GM18873 (cell line): Measurements from ENCODE around the gene HMG20A.
"Not testable (repeated sequence)": the region's sequence is repeated elsewhere in the genome, so short reads cannot be mapped to it uniquely, and the experiment has no call there.

Experiments used
- ATAC-seq: cut with Tn5 transposase; IDR thresholded peaks from one replicate; pipeline ENCODE4 v1.9.1; 2021; ENCODE audit warnings: mild to moderate bottlenecking, moderate library complexity, moderate number of reproducible peaks; ENCODE audit not compliant: unreplicated experiment, low FRiP score

HMG20A gene

DNA sequence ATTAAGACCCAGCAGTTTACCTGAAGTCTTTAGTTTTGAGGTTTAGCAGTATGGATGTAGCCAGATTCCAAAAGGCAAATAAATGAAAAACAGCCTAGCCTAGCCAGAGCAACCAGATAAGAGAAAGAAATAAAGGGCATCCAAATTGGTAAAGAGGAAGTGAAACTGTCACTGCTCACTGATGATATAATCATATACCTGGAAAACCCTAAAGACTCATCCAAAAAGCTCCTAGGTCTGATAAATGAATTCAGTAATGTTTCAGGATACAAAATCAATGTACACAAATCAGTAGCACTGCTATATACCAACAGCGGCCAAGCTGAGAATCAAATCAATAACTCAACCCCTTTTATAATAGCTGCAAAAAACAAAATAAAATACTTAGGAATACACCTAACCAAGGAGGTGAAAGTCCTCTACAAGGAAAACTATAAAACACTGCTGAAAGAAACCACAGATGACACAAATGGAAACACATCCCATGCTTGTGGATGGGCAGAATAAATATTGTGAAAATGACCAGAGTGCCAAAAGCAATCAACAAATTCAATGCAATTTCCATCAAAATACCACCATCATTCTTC lies 14.4 kb upstream of the HMG20A start:
- ATAC-seq, result not testable (repeated sequence)

DNA sequence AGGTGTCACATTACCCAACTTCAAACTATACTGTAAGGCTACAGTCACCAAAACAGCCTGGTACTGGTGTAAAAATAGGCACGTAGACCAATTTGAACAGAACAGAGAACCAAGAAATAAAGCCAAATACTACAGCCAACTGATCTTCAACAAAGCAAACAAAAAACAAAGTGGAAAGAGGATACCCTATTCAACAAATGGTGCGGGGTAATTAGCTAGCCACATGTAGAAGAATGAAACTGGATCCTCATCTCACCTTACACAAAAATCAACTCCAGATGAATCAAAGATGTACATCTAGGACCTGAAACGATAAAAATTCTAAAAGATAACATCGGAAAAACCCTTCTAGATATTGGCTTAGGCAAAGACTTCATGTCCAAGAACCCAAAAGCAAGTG lies 13.8 kb upstream of the HMG20A start:
- ATAC-seq, result no peak

DNA sequence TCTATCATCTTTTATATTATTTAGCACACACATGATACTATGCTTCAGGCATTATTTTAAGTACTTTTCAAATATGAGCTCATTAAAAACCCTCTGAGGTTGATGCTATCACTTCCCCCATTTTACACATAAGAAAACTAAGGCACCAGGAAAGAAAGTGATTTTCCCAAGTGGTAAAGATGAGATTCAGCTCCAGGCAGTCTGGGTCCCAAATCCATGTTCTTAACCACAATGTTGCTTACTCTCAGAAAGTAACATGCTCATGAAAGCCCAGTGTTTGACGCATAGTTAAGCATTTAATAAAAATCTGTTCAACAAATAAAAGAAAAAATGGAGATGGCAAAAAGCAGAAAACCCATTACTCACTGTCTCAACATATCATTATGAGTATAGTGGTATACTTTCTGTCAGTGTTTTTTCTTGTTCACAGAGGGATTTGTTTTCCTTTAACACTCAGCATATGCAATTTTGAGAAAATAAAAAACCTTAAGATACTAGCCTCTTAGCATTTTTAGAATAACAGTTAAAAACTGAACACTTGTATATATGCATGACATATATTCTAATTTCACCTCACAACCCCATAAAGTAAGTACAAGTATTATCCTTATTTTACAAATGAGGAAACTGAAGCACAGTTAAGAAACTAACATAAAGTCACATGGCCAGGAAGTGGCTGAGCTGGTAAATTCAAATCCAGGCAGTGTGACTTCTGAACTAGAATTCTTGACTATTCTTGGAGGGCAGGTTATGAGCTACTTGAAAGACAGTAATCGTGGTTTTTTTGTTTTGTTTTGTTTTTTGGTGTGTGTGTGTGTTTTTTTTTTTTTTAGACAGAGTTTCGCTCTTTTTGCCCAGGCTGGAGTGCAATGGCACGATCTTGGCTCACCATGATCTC lies 11.2 kb upstream of the HMG20A start:
- no peak for ATAC-seq

DNA sequence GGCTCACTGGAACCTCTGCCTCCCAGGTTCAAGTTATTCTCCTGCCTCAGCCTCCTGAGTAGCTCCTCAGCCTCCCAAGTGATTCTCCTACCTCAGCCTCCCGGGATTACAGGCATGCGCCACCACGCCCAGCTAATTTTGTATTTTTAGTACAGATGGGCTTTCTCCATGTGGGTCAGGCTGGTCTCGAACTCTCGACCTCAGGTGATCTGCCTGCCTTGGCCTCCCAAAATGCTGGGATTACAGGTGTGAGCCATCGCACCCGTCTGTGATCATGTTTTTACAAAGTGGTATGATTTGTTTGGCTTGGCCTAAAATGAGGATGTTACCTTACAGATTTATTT lies 10.6 kb upstream of the HMG20A start:
- ATAC-seq, result not testable (repeated sequence)

DNA sequence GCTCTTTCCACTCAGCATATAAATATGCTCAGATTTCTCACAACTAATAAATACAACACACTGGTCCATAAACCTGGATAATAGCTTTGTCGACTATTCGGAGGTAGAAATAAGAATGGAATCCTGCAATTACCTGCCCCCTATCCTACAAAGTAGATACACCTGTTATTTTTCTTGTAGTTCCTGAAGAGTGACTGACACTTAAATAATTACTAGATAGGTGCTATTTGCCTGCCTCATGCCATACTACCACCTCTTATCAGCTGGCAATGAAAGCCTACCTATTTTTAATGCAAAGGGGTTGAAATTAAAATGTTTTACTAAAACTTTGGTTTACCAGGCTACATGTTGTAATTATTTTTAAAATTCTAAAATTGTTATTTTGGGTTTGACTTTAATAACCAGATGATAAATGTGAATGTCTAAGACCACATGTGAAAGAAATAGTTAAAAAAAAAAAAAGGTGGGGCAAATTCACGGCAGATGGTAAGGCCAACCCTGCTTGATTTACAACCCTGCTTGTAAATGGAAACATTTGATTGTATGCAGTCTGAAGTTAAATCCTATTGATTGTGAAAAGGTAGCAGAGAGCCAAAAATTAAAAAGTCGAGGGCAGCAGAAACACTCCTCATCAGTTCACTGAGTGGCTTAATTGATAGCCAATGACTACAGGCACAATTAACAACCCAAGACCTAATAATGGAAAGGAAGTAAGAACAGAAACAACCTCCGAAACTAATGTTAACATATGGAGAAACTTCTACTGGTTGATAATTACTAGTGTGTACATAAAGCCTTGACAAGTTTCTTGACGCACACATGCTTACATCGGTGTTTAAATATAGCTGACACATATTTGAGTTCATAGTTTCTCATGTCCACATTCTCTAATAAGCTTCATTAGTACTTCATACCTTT lies 9.7 kb upstream of the HMG20A start:
- ATAC-seq, result no peak

DNA sequence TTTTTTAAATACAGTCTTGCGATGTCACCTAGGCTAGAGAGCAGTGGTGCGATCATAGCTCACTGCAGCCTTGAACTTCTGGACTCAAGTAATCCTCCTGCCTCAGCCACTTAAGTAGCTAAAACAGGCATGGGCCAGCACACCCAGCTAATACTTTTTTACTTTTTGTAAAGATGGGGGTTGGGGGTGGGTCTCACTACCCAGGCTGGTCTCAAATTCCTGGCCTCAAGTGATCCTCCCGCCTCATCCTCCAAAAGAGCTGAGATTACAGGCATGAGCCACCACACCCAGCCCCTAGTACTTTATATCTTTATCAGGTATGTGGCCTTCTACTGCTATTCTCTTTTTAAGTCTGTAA lies 9.1 kb upstream of the HMG20A start:
- no peak for ATAC-seq

DNA sequence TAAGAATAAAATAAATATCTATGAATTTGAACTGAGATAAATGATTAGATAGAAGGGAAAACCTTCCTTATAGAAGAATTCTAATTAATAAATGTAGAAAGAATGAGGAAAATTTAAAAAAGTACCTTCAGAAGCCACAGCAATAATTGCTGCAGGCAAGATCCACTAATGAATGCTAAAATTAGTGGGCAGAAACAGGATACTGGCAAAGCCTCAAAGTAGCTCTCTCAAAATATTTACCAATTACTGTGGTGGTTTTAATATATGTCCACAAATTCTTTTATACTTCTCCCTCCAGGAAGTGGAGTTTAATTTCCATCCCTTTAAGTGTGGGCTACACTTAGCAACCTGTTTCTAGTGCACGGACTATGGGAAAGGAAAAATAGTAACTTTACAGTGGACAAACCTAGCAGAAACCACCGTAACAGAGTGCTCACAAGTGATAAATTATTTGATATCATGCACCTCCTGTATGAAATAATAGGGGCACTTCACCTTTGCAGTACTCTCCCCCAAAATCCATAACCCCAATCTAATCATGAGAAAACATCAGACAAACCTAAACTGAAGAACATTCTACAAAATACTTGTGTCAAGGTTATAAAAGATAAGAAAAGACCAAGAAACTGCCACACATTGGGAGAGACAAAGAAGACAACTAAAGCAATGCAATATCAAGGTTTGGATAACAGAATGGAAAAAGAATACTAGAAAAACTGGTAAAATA lies 7.6 kb upstream of the HMG20A start:
- ATAC-seq, result no peak

DNA sequence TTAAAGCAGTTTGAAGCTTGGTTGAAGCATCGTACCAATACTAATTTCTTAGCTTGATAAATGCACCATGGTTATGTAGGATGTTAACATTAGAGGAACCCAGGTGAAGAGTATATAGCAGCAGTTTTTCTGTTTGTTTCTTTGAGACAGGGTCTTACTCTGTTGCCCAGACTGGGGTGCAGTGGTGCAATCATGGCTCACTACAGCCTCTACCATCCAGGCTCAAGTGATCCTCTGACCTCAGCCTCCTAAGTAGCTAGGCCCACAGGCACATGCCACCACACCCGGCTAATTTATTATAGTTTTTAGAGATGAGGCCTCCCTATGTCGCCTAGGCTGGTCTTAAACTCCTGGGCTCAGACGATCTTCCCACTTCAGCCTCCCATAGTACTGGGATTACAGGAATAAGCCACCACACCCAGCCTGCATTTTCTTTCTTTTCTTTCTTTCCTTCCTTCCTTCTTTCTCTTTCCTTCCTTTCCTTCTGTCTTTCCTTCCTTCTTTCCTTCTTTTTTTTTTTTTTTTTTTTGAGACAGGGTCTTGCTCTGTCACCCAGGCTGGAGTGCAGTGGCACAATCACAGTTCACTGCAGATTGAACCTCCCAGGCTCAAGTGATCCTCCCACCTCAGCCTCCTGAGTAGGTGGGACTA lies 6.9 kb upstream of the HMG20A start:
- ATAC-seq, result no peak

DNA sequence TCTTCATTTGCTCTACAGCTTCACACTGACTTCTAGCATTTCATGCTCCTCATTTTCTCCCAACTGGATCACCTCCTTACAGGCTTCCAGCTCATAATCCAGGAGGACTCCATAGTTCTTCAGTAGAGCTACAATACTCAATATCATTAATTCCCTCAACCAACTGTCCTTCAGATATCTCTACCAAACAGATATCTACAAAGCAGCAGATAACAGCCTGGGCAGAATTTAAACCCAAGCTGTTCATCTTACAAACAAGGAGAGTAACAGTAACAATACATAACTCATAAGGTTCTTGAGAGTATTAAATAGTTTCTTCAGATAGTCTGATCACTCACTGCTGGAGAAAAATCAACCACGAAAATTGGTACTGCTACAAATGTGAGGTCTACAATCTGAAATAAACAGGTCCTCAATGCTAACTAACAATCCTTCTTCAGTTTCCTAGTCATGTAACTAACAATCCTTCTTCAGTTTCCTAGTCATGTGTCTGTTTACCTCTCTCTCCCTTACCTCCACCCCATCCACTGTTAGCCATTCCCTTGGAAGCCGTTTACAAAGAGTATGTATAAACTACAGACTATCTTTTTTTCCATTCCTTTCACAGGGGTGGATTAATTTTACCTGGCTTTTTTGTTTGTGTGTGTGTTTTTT lies 5.8 kb upstream of the HMG20A start:
- no peak for ATAC-seq

DNA sequence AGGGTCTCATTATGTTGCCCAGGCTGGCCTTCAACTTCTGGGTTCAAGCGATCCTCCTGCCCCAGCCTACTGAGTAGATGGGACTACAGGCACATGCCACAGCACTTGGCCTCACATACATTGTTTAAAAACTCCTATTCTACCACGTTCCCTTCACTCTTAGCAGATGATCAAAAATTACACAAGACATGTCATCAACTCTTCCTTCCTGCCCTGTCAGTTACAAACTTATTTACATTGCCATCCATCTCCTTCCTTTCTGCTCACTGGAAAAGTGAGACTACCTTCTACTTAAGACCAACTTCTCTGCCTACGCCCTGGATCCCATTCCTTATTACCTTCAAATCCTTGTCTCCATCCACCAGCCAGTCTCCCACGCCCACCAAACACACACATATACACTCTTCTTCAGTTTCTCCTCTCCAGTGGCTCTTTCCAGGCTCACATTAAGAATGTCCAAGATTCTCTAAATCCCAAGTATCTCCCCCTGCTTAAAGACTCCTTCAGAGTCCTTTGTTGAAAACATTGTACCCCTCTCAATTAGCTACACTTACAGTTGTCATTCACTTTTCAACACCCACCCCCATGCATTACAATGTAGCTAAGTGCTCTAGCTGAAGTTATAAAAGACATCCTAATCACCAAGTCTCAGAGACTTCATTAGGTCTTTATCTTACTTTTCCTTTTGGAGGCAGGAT lies 5.1 kb upstream of the HMG20A start:
- ATAC-seq, result no peak

DNA sequence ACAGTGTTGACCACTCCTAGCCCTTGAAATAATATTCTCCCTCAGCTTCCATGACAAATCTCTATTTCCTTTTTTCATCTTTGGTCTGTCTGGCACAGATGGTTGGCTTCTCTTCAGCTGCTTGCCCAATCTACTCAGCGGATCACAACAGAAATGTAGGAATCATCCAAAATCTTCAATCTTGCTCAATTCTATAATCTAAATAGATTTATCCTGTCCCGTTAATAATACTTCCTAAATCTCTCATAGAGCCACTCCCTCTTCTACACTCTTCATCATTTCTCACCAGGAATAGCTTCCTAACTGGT lies 4.6 kb upstream of the HMG20A start:
- ATAC-seq, result no peak

DNA sequence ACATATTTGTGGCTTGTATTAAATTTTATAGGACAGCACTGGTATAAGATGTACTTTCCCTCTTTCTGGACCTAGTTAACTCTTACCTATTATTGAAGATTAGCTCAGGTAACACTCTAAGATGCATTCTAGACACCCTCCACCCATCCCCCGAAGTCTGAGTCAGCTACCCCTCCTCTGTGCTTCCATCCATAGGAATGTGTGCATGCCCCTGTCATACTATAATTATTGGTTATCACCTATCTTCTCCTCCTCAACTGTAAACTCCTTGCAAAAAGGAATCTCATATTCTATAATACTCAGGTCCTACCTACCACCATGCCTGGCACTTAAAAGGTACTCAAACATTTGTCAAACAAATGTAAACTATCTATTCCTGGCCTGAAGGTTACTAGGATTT lies 3.7 kb upstream of the HMG20A start:
- no peak for ATAC-seq

DNA sequence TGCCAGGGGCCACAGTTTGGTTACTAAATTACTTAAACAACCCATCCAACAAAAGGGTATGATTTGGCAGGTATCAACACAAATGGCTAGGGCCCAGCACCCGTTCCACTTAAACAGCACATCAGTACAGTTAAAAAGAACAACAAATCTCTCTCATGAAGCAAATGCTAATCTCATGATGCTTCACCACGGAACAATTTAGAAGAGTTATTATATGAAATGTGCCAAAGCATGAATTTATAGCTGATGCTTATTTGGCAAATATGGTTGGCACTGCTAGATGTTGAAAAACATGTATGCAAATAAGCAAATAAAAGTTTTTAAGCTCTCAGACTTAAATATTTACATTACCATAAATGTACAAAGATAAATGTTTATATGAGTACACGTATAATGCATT lies 3.1 kb upstream of the HMG20A start:
- no peak for ATAC-seq

DNA sequence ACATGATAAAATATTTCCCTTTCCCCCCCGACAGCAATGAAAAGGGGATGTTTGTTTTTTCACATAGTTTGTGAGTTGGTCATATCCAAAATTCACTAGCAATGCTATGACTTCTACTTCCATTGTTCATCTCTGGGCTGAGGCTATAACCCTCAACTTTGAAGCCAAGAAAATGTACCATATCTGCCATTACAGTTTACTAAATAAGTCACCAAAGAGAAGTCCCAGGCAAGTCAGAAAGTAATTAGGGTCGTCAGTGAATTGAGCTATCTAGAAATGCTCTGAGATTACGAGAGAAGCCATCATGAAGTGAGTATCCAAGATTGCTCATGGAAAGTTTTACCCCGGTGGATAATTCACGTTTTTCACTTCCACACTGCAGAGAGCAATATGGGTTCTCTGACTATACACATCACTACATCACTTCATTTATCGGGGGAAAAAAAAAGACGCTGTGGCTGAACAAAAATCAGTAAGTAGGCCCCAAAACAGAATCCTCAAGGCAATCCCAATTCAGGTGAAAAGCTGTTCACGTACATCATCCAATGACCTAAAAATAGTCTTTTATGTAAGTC lies 2.2 kb upstream of the HMG20A start:
- ATAC-seq, result no peak

DNA sequence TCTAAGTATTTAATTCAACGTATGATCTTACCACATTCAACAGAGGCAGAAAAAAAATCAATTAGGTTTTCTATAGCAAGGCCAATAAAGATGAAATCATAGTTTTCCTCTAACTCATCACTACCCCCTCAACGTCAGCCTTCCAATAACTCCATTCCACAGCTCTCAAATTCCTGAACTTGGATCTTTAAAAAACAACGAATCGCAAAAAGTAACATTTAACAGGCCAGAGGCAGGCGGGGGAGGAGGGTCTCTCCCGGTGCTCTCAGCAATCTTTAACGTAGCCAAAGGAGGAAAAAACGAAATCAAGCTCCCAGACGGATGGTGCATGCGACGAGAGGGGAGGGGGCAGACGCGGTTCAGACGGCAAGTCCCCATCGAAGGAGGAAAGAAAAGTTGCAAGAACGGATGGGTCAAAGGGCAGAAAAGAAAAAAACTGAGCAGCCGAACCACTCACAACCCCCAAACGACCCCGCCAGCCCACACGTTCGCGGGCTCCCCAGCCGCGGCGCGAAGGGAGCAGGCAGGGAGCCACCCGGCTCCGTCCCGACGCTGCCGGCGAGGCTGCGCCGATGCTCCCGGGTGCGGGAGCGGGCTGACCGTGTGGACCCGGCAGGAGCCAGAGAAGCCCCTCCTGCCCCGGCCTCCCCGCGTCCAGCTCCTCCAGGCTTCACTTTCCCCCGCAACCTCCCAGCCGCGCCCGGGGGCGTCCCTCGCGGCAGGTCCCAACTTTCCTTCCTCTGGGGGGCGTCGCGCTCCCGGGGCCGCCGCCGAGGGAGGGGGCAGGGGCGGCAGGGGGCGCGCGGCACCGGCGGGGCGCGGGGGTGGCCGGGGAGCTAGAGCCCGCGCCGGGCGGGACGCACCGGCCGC lies 1.5 kb upstream of the HMG20A start:
- ATAC-seq, result peak; percentile 6

DNA sequence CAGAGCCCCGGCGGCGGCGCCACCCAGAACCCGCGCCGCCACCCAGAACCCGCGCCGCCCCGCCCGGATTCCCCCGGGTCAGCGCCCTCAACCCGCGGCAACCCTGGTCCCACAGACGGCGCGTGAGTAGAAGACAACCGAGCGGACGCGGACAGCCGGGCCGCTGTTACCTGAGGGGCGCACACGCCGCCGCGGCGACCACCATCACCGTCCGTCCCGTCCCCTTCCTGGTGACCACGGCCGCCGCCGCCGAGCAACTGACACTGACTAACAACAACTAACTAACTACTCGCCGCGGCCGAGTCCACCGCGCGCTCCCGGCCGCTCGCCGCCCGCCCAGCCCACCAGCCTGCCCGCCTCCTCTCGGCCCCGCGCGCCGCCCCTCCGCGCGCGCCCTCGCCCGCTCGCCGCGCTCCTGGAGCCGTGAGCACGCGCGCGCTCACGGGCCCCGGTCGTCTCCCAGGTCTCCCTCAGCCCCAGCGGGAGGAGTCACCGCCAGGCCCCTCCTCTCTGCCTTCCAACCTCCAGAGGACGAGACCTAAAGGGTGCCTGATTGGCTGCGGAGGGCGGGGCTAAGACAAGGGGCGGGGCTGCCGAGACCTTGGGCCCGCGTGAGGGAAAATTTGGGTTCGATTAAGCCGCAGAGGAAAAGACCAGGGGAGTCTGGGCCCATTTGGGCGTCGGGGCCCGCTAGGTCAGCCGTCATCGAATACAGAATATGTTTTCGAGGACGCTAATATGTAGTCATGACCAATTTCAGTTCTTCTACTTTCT lies 665 bp upstream of the HMG20A start, which contains the start of gene PEAK1:
PEAK1 (minus strand) TSS at position 269 of the 774 bp plus-strand sequence. CDS start 238,178 bp downstream, outside the sequence.
- peak; percentile 75 for ATAC-seq

DNA sequence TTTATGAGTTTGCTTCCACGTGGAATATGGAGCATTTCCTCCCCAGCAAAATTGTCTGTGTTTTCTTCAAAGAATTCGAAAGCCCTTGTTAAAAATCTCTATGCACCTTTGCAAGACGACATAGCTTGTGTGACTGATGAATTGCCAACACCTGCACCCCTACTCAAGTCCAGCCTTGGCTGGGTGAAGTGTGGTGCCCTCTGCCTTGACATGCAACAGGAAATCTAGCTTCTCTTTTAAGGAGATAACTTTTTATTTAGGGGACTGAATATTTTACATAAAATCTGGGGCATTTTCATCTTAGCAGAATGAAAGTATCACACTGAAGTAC lies 647 bp downstream of the HMG20A start:
- no peak for ATAC-seq
